Measurements from ENCODE around the gene KCNC3.

DNA sequence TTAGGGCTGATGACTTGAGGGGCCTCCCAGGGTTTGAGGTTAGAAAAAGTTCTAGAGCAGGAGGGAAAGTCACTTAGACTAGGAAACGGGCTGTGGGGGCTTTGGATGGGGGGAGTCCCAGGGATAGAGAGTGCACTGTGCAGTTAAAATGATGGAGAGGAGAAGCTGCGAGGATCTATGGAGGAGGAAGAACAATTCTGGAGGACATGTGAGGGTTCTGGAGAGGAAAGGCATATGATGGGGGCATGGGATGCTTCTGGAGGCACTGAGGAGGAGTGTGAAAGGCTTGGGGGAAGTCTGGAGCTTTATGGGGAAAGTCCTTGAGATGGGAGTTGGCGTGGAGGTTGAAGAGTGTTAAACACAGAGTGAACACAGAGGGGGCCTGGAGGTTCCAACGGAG is 2.2 kb downstream of the KCNC3 start:
- TF ChIP-seq, protein P1, sequence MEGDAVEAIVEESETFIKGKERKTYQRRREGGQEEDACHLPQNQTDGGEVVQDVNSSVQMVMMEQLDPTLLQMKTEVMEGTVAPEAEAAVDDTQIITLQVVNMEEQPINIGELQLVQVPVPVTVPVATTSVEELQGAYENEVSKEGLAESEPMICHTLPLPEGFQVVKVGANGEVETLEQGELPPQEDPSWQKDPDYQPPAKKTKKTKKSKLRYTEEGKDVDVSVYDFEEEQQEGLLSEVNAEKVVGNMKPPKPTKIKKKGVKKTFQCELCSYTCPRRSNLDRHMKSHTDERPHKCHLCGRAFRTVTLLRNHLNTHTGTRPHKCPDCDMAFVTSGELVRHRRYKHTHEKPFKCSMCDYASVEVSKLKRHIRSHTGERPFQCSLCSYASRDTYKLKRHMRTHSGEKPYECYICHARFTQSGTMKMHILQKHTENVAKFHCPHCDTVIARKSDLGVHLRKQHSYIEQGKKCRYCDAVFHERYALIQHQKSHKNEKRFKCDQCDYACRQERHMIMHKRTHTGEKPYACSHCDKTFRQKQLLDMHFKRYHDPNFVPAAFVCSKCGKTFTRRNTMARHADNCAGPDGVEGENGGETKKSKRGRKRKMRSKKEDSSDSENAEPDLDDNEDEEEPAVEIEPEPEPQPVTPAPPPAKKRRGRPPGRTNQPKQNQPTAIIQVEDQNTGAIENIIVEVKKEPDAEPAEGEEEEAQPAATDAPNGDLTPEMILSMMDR (IDR thresholded peaks at IDR 0.05; ENCODE audit: insufficient read depth, low read depth, low read length), result no peak
- no peak for TF ChIP-seq EZH2 (IDR thresholded peaks at IDR 0.05; ENCODE audit: insufficient read depth, low read length)
